ENCODE results near the gene XPR1. TPM values are rescaled to one million over a fixed set of nuclear protein-coding genes. Genes with fewer than 3 reads are reported as not detected.

Gene XPR1
- total RNA-seq, 4 donors from 2014 or later, result 16.8 to 25.3 (median 18.8) TPM

DNA sequence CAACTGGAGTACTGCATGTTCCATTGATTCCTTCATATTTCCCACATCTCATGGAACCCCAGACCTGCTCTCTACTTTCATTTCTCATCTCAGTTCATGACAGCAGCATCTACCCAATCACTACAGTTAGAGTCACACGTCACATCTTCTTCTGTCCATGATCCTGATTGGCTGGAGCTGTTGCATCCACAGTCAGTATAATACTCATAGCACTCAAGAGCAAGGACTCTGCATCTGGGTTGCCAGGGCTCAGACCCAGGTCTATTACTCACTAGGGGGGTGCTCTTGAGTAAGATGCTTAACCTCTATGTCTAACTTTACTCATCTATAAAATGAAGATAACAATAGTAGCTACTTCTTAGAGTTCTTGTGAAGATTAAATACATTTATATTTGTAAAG is 4.4 kb upstream of the XPR1 start:
- H3K27ac ChIP-seq, result no peak overlapping the region
- H3K4me3 ChIP-seq, result no peak overlapping the region
- no peaks in the 10 kb centered on the region for H3K27me3 ChIP-seq
- no peaks in the 10 kb centered on the region for H3K36me3 ChIP-seq
- no peak for DNase-seq (ENCODE audit: low spot score in 2 of 2)
- 79 to 96% methylated on average over 1 of the region's 1 CpG for WGBS, 2 donors
- no peak for TF ChIP-seq EP300 (IDR thresholded peaks at IDR 0.05)
- TF ChIP-seq POLR2A (IDR thresholded peaks at IDR 0.05), result no peak
- TF ChIP-seq, protein P1, sequence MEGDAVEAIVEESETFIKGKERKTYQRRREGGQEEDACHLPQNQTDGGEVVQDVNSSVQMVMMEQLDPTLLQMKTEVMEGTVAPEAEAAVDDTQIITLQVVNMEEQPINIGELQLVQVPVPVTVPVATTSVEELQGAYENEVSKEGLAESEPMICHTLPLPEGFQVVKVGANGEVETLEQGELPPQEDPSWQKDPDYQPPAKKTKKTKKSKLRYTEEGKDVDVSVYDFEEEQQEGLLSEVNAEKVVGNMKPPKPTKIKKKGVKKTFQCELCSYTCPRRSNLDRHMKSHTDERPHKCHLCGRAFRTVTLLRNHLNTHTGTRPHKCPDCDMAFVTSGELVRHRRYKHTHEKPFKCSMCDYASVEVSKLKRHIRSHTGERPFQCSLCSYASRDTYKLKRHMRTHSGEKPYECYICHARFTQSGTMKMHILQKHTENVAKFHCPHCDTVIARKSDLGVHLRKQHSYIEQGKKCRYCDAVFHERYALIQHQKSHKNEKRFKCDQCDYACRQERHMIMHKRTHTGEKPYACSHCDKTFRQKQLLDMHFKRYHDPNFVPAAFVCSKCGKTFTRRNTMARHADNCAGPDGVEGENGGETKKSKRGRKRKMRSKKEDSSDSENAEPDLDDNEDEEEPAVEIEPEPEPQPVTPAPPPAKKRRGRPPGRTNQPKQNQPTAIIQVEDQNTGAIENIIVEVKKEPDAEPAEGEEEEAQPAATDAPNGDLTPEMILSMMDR (IDR thresholded peaks at IDR 0.05), result no peak
- H3K4me1 ChIP-seq, result peaks cover 0 to 18% (median 6%) of the 10 kb centered on the region in 4 donors
- H3K9me3 ChIP-seq, result no peaks in the 10 kb centered on the region

DNA sequence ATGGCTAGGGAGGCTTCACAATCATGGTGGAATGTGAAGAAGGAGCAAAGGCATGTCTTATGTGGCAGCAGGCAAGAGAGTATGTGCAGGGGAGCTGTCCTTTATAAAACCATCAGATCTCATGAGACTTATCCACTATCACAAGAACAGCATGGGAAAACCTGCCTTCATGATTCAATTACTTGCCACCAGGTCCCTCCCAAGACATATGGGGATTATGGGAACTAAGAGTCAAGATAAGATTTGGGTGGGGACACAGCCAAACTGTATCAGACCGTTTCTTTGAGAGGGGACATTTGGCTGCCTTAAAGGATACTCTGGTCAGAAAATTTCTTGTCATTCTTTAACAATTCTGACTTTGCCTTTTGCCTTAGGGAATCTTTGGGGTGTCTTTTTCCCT is 3.2 kb upstream of the XPR1 start:
- Histone ChIP-seq H3K27ac (no peak overlapping the region), H3K9me3 (no peaks in the 10 kb centered on the region), H3K36me3 (no peaks in the 10 kb centered on the region), H3K27me3 (no peaks in the 10 kb centered on the region), H3K4me3 (no peak overlapping the region), H3K4me1 (peaks cover 0 to 27% (median 7%) of the 10 kb centered on the region in 4 donors)
- DNase-seq (ENCODE audit: low spot score in 2 of 2), result no peak
- no peak for TF ChIP-seq POLR2A (IDR thresholded peaks at IDR 0.05)
- 71 to 79% methylated on average over 1 of the region's 1 CpG for WGBS, 2 donors

DNA sequence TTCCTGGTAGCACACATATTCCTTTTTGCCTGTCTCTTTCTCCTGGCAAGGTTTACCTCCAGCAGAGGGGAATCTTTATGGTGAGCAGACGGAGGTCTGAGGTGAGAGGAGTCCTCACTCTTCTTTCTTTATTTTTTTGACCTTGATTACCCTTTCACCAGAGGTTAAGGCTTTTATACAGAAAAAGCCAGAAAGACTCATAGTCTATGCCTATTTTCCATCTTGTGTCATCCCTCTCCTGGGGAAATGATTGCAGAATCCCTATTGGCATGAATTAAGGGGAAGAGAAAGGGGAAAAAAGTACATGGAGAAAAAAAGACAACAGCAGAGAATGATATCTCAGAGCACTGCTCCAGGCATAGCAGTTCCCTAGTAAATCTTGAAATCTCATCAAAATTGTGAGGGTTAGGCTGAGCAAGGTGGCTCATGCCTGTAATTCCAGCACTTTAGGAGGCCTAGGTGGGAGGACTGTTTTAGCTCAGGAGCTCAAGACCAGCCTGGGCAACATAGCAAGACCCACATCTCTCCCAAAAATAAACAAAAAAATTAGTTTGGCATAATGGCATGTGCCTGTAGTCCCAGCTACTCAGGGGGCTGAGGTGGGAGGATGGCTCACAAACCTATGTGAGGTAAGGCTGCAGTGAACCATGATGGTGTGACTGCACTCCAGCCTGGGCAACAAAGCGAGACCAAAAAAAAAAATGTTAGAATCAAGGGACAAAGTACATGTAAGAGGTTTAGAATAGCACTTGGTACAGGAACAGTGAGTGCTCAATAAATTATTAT is 1.2 kb upstream of the XPR1 start:
- H3K4me3 ChIP-seq, result no peak overlapping the region
- 82 to 90% methylated on average over 2 of the region's 2 CpGs for WGBS, 2 donors
- H3K36me3 ChIP-seq, result no peaks in the 10 kb centered on the region
- TF ChIP-seq POLR2A (IDR thresholded peaks at IDR 0.05) (no peak), EP300 (IDR thresholded peaks at IDR 0.05) (peak in 1 of 2 donors; percentile 57)
- no peaks in the 10 kb centered on the region for H3K9me3 ChIP-seq
- H3K4me1 ChIP-seq, result peaks cover 0 to 40% (median 14%) of the 10 kb centered on the region in 4 donors
- peak overlapping the region in 2 of 4 donors; percentile 71 to 94 for H3K27ac ChIP-seq
- H3K27me3 ChIP-seq, result no peaks in the 10 kb centered on the region
- DNase-seq (ENCODE audit: low spot score in 2 of 2), result peak in 1 of 2 donors; percentile 47

DNA sequence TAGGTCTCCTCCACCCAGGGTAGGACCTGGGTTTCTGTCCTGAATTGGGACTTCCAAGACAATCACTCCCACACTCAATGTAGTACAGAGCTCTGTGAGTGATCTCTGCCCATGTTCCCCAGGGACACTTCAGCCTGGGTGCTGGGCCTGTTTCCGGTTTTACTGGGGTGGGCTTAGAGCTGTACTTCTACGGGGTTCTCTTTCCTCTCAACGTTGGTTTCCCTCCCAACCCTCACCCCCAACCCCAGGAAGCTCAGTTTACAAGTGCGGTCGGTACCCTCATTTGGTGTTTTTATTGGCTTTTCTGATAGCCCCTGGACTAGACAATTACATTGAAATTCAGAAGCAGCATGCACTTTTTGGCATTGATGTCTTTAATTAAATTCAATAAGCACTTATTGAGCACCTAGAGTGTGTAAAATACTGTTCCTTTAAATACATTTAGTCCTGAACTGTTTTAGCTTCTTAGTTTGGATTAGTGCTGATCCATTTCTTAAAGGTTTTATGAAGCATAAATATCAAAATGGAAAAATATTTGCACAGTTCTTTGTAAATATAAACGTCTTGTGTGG is 542 bp upstream of the XPR1 start:
- Histone ChIP-seq H3K36me3 (no peaks in the 10 kb centered on the region), H3K27me3 (no peaks in the 10 kb centered on the region), H3K9me3 (no peaks in the 10 kb centered on the region), H3K27ac (peak overlapping the region in 3 of 4 donors; percentile 71 to 94 (median 90)), H3K4me3 (peak overlapping the region in 1 of 4 donors; percentile 87), H3K4me1 (peaks cover 0 to 40% (median 14%) of the 10 kb centered on the region in 4 donors)
- 44 to 46% methylated on average over 6 of the region's 6 CpGs for WGBS, 2 donors
- DNase-seq (ENCODE audit: low spot score in 2 of 2), result no peak
- TF ChIP-seq, protein P1 (IDR thresholded peaks at IDR 0.05), result no peak
- TF ChIP-seq EP300 (IDR thresholded peaks at IDR 0.05), result no peak
- no peak for TF ChIP-seq POLR2A (IDR thresholded peaks at IDR 0.05)

DNA sequence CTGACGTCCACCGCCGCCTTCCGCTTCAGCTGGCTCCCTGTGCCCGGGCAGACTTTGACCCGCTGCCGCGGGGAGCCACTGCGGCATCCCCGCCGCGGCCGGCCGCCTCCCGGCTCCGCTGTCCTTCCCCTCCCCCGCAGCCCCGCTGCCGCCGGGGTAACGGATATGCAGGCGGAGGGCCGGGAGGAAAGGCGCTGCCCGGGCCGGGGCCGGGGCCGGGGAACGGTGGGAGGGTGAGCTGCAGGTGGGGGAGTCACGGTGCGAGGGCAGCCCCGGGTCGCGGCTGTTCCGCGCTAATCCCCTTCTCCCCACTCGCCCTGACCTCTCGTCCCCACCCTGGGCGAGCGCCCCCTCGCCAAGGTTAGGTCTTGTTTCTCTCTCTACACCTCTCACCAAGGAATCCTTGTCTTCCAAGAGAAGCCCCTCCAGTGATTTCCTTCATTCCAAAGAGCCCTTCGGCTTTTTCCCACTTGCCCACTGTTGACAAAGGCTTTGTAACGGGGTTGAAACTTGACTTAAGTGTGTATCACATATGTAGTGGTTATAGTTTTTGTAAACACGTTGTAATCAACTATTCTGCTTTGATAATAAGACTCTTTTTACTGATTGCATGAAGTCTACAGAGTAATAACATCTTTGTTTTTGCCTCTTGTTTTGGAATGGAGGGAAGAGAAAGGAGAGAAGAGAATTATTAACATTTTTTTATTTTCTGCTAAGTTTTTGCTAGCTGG is 669 bp downstream of the XPR1 start:
- DNase-seq (ENCODE audit: low spot score in 2 of 2), result peak; percentile 16 to 46
- 0% methylated on average over 15 to 31 of the region's 44 CpGs for WGBS, 2 donors
- H3K27ac ChIP-seq, result peak overlapping the region; percentile 73 to 94 (median 90)
- peak overlapping the region; percentile 58 to 87 (median 74) for H3K4me3 ChIP-seq
- no peaks in the 10 kb centered on the region for H3K9me3 ChIP-seq
- TF ChIP-seq, protein P1 (IDR thresholded peaks at IDR 0.05), result no peak
- TF ChIP-seq POLR2A (IDR thresholded peaks at IDR 0.05) (no peak), EP300 (IDR thresholded peaks at IDR 0.05) (no peak)
- H3K4me1 ChIP-seq, result peaks cover 0 to 40% (median 14%) of the 10 kb centered on the region in 4 donors
- no peaks in the 10 kb centered on the region for H3K27me3 ChIP-seq
- no peaks in the 10 kb centered on the region for H3K36me3 ChIP-seq
